NCI-H146 treated with DMSO at 0.1 percent for 48 hours (cell line): Measurements from ENCODE around the gene DPH7.
"Not testable (repeated sequence)": the region's sequence is repeated elsewhere in the genome, so short reads cannot be mapped to it uniquely, and the experiment has no call there.

Source experiments
- DNase-seq: peaks from one replicate; lab custom pipeline; 2025; ENCODE audit not compliant: unreplicated experiment; lab: John Stamatoyannopoulos, UW

DPH7 gene

GRCh38 chr9:137521405-137521985, 57.2 kb downstream of the DPH7 start:
- DNase-seq = no peak

GRCh38 chr9:137520614-137521404, 57.9 kb downstream of the DPH7 start:
- no peak for DNase-seq

DNA sequence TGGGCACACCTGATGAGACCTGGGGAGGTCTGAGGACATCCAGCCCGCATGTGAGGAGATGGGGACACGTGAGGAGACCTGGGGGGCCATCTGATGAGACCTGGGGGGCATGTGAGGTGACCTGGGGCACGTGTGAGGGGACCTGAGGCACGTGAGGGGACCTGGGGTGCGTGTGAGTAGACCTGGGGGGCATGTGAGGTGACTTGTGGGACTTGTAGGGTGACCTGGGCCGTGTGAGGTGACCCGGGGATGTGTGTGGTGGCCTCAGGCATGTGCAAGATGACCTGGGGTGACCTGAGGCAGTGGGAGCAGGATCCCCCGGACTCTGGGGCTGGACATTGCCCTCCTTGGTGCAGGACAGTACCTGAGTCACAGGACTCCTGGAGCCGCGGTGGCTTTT, 59.2 kb downstream of the DPH7 start:
- DNase-seq = no peak

GRCh38 chr9:137518661-137519459, 59.9 kb downstream of the DPH7 start:
- not testable (repeated sequence) for DNase-seq

DNA sequence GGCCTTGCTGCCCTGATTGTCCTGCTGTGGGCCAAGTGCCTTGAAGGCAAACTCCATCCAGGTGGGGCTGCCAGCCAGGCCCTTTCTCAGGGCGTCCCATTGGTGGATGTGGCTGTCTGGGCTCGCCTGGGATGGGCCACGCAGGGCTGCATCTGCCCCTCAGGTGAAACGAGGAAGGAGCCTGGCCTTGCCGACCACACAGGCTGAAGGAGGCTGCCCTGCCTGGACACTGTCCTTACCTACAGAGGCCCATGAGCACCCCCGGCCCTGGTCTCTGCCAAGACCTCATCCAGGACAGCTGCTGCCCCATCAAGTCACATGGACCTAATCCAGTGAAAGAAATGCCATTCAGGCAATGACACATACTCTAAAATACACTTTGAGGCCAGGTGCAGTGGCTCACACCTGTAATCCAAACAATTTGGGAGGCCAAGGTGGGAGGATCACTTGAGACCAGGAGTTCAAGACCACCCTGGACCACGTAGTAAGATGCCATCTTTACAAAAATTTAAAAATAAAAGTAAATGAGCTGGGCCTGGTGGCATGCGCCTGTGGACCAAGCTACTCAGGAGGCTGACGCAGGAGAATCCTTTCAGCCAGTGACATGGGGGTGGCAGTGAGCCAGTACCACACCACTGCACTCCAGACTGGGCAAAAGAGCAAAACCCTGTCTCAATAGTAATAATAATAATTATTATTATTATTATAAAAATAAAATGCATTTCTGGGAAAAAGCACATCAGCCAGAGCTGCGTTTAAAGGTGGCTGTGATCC, 62.4 kb downstream of the DPH7 start:
- no peak for DNase-seq

- no peak for DNase-seq
Measured at GRCh38 chr9:137515338-137515724, 63.4 kb downstream of the DPH7 start.

- no peak for DNase-seq
Measured at GRCh38 chr9:137514691-137515337, 63.9 kb downstream of the DPH7 start.

GRCh38 chr9:137513801-137514570, 64.7 kb downstream of the DPH7 start:
- not testable (repeated sequence) for DNase-seq

DNA sequence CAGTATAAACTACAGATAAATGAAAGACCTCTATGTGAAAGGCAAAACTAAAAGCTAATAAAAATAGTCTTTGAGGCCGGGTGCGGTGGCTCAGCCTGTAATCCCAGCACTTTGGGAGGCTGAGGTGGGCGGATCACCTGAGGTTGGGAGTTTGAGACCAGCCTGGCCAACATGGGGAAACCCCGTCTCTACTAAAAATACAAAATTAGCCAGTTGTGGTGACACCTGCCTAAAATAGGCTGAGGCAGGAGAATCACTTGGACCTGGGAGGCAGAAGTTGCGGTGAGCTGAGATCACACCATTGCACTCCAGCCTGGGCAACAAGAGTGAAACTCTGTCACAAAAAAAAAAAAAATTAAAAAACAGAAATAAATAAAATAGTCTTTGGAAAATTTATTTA, 65.6 kb downstream of the DPH7 start:
- DNase-seq = not testable (repeated sequence)

GRCh38 chr9:137511758-137512463, 66.8 kb downstream of the DPH7 start:
- no peak for DNase-seq

- DNase-seq = not testable (repeated sequence)
Measured at GRCh38 chr9:137511126-137511525, 67.6 kb downstream of the DPH7 start.

DNA sequence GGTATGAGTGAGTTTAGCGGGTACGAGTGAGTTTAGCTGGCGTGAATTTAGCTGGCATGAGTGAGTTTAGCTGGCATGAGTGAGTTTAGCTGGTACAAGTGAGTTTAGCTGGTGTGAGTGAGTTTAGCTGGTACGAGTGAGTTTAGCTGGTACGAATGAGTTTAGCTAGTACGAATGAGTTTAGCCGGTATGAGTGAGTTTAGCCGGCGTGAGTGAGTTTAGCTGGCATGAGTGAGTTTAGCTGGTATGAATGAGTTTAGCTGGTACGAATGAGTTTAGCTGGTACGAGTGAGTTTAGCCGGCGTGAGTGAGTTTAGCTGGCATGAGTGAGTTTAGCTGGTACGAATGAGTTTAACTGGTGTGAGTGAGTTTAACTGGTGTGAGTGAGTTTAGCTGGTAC, 69.5 kb downstream of the DPH7 start:
- DNase-seq = no peak

GRCh38 chr9:137506702-137507171, 72.0 kb downstream of the DPH7 start:
- no peak for DNase-seq

DNA sequence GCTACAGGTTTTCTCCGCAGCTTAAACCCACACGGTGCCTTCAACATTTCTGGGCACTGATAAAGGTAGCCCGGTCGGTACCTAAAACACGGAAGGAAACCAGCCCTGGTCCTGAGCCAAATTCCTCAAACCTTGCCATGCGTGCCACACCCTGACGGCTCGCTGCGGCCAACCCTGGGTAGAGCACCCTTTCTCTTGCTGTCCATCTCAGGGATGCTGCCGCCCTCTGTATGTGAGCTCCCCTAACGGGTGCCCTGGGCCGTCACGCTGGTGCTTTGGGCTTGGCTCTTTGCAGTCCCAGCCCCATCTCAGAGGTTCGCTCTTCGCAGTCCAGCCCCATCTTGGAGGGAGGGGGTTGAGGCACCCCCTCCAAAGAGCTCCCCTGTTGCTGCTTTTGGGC, 72.5 kb downstream of the DPH7 start:
- no peak for DNase-seq

DNA sequence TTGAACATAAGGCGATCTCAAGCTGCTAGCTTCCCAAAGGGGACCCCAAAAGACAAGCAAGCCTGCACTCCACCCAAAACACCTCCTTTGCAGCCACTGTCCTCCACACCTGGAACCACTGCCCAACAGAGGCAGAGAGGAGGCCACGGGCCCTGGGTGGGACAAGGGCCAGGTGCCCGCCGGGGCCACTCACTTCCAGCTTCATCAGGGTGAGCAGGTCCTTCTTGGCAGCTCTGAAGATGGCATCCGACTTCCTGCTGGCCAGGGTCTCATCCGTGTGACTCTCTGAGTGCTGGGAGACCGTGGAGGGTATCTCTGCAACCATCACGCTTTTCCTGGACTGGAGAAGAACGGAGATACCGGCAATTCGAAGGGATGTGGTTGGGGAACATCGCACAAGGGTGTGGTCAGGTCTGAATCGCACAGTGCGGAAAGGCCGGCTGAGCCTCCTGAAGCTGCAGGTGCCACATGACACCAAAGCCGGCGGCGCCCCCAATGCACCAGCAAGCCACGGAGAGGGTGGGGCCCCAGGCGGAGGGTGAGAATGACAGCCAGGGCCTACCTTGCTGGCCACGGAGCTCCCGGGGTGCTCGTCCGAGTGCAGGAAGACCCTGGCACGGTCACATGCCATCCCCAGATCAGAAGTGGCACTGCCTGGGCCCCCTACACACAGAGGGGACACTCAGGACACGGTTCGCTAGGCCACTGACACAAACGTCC, 73.1 kb downstream of the DPH7 start:
- DNase-seq = no peak
